GM12874 (cell line): Measurements from ENCODE around the gene CPT1B.
A peak's percentile ranks its signal among the peaks of the same experiment; 100 is the strongest.

ENCODE experiments used
- CTCF ChIP-seq: IDR thresholded peaks from 2 replicates; pipeline ENCODE4 v1.5.1; 2011; ENCODE audit warnings: low read depth, mild to moderate bottlenecking, control low read depth, low read length, moderate library complexity; ENCODE audit not compliant: insufficient read depth

The CPT1B gene

GRCh38 chr22:50526834-50527801, 51.1 kb downstream of the CPT1B start:
- TF ChIP-seq CTCF = no peak

GRCh38 chr22:50526108-50526833, 52.0 kb downstream of the CPT1B start:
- TF ChIP-seq CTCF = peak; percentile 80

DNA sequence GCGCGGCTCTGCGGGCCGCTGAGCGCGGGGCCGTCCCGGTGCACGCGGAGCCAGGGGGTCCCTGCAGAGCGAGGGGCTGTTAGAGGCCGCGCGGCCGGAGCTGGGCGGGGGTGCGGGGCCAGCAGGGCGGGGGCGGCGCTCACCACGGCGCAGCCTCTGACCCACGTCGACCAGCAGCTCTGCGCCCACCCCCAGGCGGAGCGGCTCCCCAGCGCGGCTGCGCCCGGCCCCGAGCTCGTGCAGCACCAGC, 52.4 kb downstream of the CPT1B start:
- no peak for TF ChIP-seq CTCF

GRCh38 chr22:50525104-50525857, 52.9 kb downstream of the CPT1B start, which contains the start of gene SCO2:
TSS of gene SCO2 (minus strand) at chr22:50525598. CDS start at chr22:50524411, 1,187 bp downstream.
- TF ChIP-seq CTCF = peak; percentile 68

- no peak for TF ChIP-seq CTCF
These were observed 53.5 kb downstream of the CPT1B start for GRCh38 chr22:50524676-50525103.

GRCh38 chr22:50523806-50524675, 54.2 kb downstream of the CPT1B start:
- no peak for TF ChIP-seq CTCF

DNA sequence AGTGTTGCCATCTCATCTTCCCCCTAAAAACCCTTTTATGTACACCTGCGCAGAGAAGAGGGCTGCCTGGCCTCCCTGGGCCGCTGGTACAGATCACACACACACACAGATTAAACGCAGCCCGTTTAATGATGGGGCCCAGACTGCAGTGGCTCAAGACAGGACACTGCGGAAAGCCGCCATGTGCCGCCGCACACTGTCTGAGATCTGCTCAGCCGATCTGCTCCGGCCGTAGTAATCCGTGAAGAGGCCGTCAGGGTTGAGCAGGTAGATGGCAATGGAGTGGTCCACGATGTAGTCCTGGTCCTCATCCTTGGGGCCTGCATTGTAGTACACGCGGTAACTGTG, 54.8 kb downstream of the CPT1B start:
- no peak for TF ChIP-seq CTCF
